Keratinocyte (primary cell): ENCODE results near the gene ADAM30.
"Not testable (repeated sequence)": the region's sequence is repeated elsewhere in the genome, so short reads cannot be mapped to it uniquely, and the experiment has no call there.

ENCODE experiments used
- EZH2 ChIP-seq: IDR thresholded peaks from one replicate; pipeline ENCODE4 v1.6.1; 2012; ENCODE audit warnings: inconsistent platforms, mild to moderate bottlenecking, low read length, moderate library complexity
- TF ChIP-seq, protein P1 (sequence below), 3 experiments: IDR thresholded peaks in 1 of 3; conservative IDR thresholded peaks in 1 of 3; optimal IDR thresholded peaks in 1 of 3; 2 replicates in 2 of 3; 3 replicates in 1 of 3; pipeline versions ENCODE3 to v1.5.1; 2011; ENCODE audit warnings: low read length in 3 of 3, mild to moderate bottlenecking in 3 of 3, moderate library complexity in 2 of 3, control low read depth in 1 of 3, inconsistent platforms in 1 of 3; ENCODE audit not compliant: insufficient read depth in 2 of 3; ENCODE audit errors: extremely low read depth in 1 of 3

DNA sequence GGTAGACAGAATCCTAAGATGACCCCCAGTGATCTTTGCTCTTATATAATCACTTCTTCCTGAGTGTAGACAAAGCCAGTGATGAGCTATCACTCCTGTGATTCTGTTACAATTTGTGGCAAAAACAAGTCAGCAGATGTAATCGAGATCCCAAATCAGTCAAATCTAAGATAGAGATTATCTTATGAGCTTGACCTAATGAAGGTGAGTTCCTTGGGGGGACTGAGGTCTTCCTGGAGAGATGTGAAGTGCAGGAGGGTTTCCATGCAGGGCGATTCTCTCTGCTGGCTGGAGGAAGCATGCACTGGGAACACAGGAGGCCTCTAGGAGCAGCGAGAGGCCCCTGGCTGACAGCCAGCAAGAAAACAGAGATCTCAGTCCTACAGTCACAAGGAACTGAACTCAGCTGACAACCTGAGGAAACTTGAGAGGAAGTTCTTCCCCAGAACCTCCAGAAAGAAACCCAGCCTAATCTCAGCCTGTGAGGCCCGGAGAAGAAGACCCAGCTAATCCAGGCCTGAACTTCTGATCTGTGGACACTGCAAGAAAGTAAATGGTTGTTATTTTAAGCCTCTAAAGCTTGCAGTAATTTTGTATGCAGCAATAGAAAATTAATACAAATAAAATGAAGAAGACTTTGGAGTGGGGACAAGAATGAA, 37.6 kb downstream of the ADAM30 start:
- TF ChIP-seq, protein P1, sequence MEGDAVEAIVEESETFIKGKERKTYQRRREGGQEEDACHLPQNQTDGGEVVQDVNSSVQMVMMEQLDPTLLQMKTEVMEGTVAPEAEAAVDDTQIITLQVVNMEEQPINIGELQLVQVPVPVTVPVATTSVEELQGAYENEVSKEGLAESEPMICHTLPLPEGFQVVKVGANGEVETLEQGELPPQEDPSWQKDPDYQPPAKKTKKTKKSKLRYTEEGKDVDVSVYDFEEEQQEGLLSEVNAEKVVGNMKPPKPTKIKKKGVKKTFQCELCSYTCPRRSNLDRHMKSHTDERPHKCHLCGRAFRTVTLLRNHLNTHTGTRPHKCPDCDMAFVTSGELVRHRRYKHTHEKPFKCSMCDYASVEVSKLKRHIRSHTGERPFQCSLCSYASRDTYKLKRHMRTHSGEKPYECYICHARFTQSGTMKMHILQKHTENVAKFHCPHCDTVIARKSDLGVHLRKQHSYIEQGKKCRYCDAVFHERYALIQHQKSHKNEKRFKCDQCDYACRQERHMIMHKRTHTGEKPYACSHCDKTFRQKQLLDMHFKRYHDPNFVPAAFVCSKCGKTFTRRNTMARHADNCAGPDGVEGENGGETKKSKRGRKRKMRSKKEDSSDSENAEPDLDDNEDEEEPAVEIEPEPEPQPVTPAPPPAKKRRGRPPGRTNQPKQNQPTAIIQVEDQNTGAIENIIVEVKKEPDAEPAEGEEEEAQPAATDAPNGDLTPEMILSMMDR (optimal IDR thresholded peaks at IDR 0.05 in 1 of 3, IDR thresholded peaks at IDR 0.05 in 1 of 3, conservative IDR thresholded peaks at IDR 0.05 in 1 of 3; ENCODE audit: extremely low read depth in 1 of 3, insufficient read depth in 2 of 3, low read length in 3 of 3): not testable (repeated sequence)
- not testable (repeated sequence) for TF ChIP-seq EZH2
